SK-N-SH treated with all-trans-retinoic acid at 6 μM for 48 hours (cell line): Measurements from ENCODE around the gene UROC1.

Source experiments
- ARNTL ChIP-seq: fragments of 450-650 bp; formaldehyde crosslinking; IDR thresholded peaks from 2 replicates; pipeline ENCODE4 v1.5.0; 2020; ENCODE audit warnings: low read depth, mild to moderate bottlenecking, moderate library complexity, borderline replicate concordance
- BACH2 ChIP-seq: fragments of 250-450 bp; sonication (Bioruptor Pico); IDR thresholded peaks from 2 replicates; pipeline ENCODE4 v1.9.0; 2021; ENCODE audit warnings: mild to moderate bottlenecking, borderline replicate concordance
- OSR1 ChIP-seq: fragments of 250-450 bp; sonication (Bioruptor Pico); IDR thresholded peaks from 2 replicates; pipeline ENCODE4 v1.8.0; 2022; ENCODE audit warnings: moderate library complexity, mild to moderate bottlenecking, inconsistent platforms
- PATZ1 ChIP-seq: fragments of 250-450 bp; sonication (Bioruptor Pico); IDR thresholded peaks from 2 replicates; pipeline ENCODE4 v1.8.0; 2020; ENCODE audit warnings: mild to moderate bottlenecking, moderate library complexity, borderline replicate concordance
- RARB ChIP-seq: fragments of 250-450 bp; sonication (Bioruptor Pico); IDR thresholded peaks from 2 replicates; pipeline ENCODE4 v1.8.0; 2021; ENCODE audit warnings: mild to moderate bottlenecking, moderate library complexity

GRCh38 chr3:126514161-126514560 is 3.4 kb downstream of the UROC1 start:
- TF ChIP-seq RARB (CRISPR knock-in tag) (no peak), OSR1 (CRISPR knock-in tag) (no peak), PATZ1 (CRISPR knock-in tag) (no peak), BACH2 (CRISPR knock-in tag) (no peak), ARNTL (CRISPR knock-in tag) (no peak)
